Peyer's patch (tissue), 4 donors: ENCODE measurements around the gene ROBO2.

Source experiments
- POLR2A ChIP-seq, 2 donors: fragments of 450-650 bp; IDR thresholded peaks; one replicate each; pipeline ENCODE4 v1.5.1; 2017; ENCODE audit warnings: antibody characterized with exemption in 2 of 2, mild to moderate bottlenecking in 2 of 2, moderate library complexity in 2 of 2
- TF ChIP-seq, protein P1 (sequence below), 6 experiments: fragments of 450-650 bp in 4 of 6; fragments of 200-600 bp in 2 of 6; sonication (generic) in 1 of 6; IDR thresholded peaks; one replicate each; pipeline ENCODE4 v1.5.1; 2017 to 2019; ENCODE audit warnings: antibody characterized with exemption in 6 of 6, mild to moderate bottlenecking in 3 of 6, moderate library complexity in 1 of 6

DNA sequence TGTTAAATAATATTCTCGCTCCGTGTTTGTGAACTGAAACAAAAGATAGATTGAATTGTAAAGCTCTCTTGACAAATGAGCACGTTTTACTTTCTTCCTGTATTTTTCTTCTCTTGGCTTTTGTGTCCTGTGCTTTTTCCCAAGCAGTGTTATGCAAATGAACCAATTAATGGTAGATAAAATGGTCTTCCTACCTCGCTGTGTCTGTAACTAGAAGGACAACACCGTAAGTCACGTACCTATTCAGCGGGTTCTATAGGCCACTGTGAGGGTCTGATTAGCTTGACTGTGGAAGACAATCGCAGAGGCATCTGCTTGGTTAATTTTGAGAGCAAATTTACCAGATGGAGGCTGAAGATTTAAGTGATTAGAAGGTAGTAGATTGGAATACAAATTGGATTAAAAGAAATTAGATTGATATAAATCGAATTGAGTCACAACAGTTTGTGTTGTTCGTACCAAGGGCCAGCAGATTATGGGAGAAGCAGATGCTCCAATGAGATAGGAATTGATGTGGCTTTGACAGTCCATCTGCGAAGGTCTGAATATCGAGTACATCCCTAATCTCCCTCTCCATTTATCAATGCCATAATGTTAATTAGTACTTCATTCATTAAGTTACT is 40.2 kb downstream of the ROBO2 start:
- TF ChIP-seq, protein P1, sequence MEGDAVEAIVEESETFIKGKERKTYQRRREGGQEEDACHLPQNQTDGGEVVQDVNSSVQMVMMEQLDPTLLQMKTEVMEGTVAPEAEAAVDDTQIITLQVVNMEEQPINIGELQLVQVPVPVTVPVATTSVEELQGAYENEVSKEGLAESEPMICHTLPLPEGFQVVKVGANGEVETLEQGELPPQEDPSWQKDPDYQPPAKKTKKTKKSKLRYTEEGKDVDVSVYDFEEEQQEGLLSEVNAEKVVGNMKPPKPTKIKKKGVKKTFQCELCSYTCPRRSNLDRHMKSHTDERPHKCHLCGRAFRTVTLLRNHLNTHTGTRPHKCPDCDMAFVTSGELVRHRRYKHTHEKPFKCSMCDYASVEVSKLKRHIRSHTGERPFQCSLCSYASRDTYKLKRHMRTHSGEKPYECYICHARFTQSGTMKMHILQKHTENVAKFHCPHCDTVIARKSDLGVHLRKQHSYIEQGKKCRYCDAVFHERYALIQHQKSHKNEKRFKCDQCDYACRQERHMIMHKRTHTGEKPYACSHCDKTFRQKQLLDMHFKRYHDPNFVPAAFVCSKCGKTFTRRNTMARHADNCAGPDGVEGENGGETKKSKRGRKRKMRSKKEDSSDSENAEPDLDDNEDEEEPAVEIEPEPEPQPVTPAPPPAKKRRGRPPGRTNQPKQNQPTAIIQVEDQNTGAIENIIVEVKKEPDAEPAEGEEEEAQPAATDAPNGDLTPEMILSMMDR (IDR thresholded peaks at IDR 0.05): no peak
- TF ChIP-seq POLR2A (IDR thresholded peaks at IDR 0.05): no peak
